ENCODE measurements around the gene IRF2BPL. TPM values are rescaled to one million over a fixed set of nuclear protein-coding genes. Genes with fewer than 3 reads are reported as not detected.

The IRF2BPL gene
- total RNA-seq, 1 donor from 2014 or later, result 8.6 TPM

DNA sequence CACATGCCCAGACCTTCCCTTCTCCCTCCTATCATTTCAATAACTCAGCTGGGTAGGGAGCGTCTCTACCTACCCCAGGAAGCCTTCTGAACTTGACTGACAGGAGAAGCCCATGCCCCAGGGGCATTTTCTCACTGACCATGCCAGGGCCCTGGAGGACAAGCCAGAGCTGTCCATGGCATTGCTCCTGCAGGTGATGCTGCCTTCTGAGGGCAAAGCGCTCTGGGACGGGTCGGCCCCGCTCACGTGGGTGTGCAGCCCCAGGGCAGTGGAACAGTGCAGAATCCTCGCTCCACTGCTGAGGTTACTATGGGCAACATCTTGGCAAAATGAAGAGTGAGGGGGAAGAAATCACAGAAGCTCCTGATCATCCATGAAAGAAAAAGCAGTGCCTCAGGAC lies 41.0 kb upstream of the IRF2BPL start:
- TF ChIP-seq, protein P1, sequence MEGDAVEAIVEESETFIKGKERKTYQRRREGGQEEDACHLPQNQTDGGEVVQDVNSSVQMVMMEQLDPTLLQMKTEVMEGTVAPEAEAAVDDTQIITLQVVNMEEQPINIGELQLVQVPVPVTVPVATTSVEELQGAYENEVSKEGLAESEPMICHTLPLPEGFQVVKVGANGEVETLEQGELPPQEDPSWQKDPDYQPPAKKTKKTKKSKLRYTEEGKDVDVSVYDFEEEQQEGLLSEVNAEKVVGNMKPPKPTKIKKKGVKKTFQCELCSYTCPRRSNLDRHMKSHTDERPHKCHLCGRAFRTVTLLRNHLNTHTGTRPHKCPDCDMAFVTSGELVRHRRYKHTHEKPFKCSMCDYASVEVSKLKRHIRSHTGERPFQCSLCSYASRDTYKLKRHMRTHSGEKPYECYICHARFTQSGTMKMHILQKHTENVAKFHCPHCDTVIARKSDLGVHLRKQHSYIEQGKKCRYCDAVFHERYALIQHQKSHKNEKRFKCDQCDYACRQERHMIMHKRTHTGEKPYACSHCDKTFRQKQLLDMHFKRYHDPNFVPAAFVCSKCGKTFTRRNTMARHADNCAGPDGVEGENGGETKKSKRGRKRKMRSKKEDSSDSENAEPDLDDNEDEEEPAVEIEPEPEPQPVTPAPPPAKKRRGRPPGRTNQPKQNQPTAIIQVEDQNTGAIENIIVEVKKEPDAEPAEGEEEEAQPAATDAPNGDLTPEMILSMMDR (IDR thresholded peaks at IDR 0.05; ENCODE audit: unreplicated experiment), result no peak
- Mint-ChIP-seq H3K27me3 (ENCODE audit: unreplicated experiment) (peaks cover 12% of the 10 kb centered on the region), H3K27ac (ENCODE audit: unreplicated experiment) (no peak overlapping the region)

GRCh38 chr14:77068517-77069200 lies 40.2 kb upstream of the IRF2BPL start:
- Mint-ChIP-seq H3K4me3 (ENCODE audit: unreplicated experiment) (no peak overlapping the region), H3K4me1 (ENCODE audit: unreplicated experiment) (no peaks in the 10 kb centered on the region), H3K9me3 (ENCODE audit: unreplicated experiment) (no peaks in the 10 kb centered on the region), H3K27ac (ENCODE audit: unreplicated experiment) (no peak overlapping the region), H3K36me3 (ENCODE audit: low read depth, unreplicated experiment) (no peaks in the 10 kb centered on the region), H3K27me3 (ENCODE audit: unreplicated experiment) (peaks cover 14% of the 10 kb centered on the region)
- no peak for DNase-seq (ENCODE audit: low spot score)
- TF ChIP-seq, protein P1 (IDR thresholded peaks at IDR 0.05; ENCODE audit: unreplicated experiment), result peak; percentile 17

More for the DNA sequence above, 41.0 kb upstream of the IRF2BPL start:
- Mint-ChIP-seq H3K4me1 (ENCODE audit: unreplicated experiment) (peaks cover 7% of the 10 kb centered on the region), H3K9me3 (ENCODE audit: unreplicated experiment) (no peaks in the 10 kb centered on the region), H3K4me3 (ENCODE audit: unreplicated experiment) (no peak overlapping the region), H3K36me3 (ENCODE audit: low read depth, unreplicated experiment) (peaks cover 4% of the 10 kb centered on the region)
- no peak for DNase-seq (ENCODE audit: low spot score)

GRCh38 chr14:77067632-77068516 lies 39.4 kb upstream of the IRF2BPL start:
- no peak overlapping the region for H3K4me3 Mint-ChIP-seq (ENCODE audit: unreplicated experiment)
- H3K27ac Mint-ChIP-seq (ENCODE audit: unreplicated experiment), result no peak overlapping the region
- no peaks in the 10 kb centered on the region for H3K4me1 Mint-ChIP-seq (ENCODE audit: unreplicated experiment)
- H3K9me3 Mint-ChIP-seq (ENCODE audit: unreplicated experiment), result no peaks in the 10 kb centered on the region
- H3K27me3 Mint-ChIP-seq (ENCODE audit: unreplicated experiment), result peaks cover 14% of the 10 kb centered on the region
- DNase-seq (ENCODE audit: low spot score), result peak; percentile 73
- TF ChIP-seq, protein P1 (IDR thresholded peaks at IDR 0.05; ENCODE audit: unreplicated experiment), result peak; percentile 55
- H3K36me3 Mint-ChIP-seq (ENCODE audit: low read depth, unreplicated experiment), result no peaks in the 10 kb centered on the region

DNA sequence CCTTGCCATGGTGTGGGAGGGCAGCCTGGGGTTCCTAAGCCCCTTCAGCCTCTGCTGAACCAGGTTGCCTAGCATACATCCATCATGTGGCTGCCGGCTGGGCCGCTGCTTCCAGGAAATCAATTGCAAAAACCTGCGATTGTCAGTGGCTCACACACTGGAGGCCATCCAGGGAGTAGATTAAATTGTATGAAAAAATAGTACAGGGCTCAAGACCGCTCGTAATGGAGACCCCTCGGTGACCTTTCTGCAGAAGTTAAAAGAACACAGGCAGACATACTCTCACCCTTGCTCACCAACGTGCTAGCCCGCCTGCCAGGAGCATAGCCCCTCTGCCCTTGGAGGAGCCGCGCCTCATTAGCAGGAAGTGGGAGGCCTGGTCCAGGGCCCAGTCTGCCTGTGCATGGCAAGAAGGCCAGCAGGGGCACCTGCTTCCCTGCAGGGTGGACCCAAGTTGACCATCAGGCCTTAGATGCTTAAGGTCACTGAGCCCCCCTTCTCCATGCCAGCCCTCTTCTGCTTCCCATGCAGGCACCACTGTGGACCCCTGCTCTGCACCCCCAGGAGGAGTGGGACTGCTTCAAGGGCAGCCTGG lies 38.2 kb upstream of the IRF2BPL start:
- H3K27ac Mint-ChIP-seq (ENCODE audit: unreplicated experiment), result no peak overlapping the region
- H3K36me3 Mint-ChIP-seq (ENCODE audit: low read depth, unreplicated experiment), result no peaks in the 10 kb centered on the region
- H3K4me1 Mint-ChIP-seq (ENCODE audit: unreplicated experiment), result no peaks in the 10 kb centered on the region
- TF ChIP-seq, protein P1 (IDR thresholded peaks at IDR 0.05; ENCODE audit: unreplicated experiment), result no peak
- H3K9me3 Mint-ChIP-seq (ENCODE audit: unreplicated experiment), result no peaks in the 10 kb centered on the region
- H3K4me3 Mint-ChIP-seq (ENCODE audit: unreplicated experiment), result no peak overlapping the region
- H3K27me3 Mint-ChIP-seq (ENCODE audit: unreplicated experiment), result peaks cover 14% of the 10 kb centered on the region
- DNase-seq (ENCODE audit: low spot score), result no peak

All from endothelial cell (in vitro differentiated cells).